DOHH2 (cell line): ENCODE results near the gene IPO5.
"Not testable (repeated sequence)": the region's sequence is repeated elsewhere in the genome, so short reads cannot be mapped to it uniquely, and the experiment has no call there.

Experiments
- H3F3A ChIP-seq: fragments of 200-600 bp; sonication (generic), shearing (Covaris generic); 2 replicates; pipeline ENCODE4 v1.6.0; 2016; ENCODE audit warnings: antibody characterized with exemption, mild to moderate bottlenecking; ENCODE audit not compliant: control insufficient read depth, insufficient read depth
- H3K27ac ChIP-seq: fragments of 200-600 bp; sonication (generic); 2 replicates; pipeline ENCODE4 v1.5.1; 2014; ENCODE audit warnings: low read depth, mild to moderate bottlenecking, low read length, moderate library complexity
- H3K27me3 ChIP-seq: fragments of 200-600 bp; sonication (generic); 2 replicates; pipeline ENCODE4 v1.6.1; 2014; ENCODE audit warnings: mild to moderate bottlenecking, low read length, mixed read lengths; ENCODE audit not compliant: control insufficient read depth
- H3K36me3 ChIP-seq: fragments of 200-600 bp; sonication (generic); 2 replicates; pipeline ENCODE4 v1.6.1; 2014; ENCODE audit warnings: mild to moderate bottlenecking, low read length, moderate library complexity, mixed read lengths; ENCODE audit not compliant: control insufficient read depth
- H3K4me1 ChIP-seq: fragments of 200-600 bp; sonication (generic); 2 replicates; pipeline ENCODE4 v1.6.1; 2014; ENCODE audit warnings: mild to moderate bottlenecking, low read length, mixed read lengths; ENCODE audit not compliant: control insufficient read depth
- H3K4me2 ChIP-seq: fragments of 200-600 bp; sonication (generic); 2 replicates; pipeline ENCODE4 v1.6.0; 2014; ENCODE audit warnings: mild to moderate bottlenecking, low read length, moderate library complexity
- H3K4me3 ChIP-seq: fragments of 200-600 bp; sonication (generic); 2 replicates; pipeline ENCODE4 v1.5.1; 2014; ENCODE audit warnings: mild to moderate bottlenecking, low read length, mixed read lengths
- H3K79me2 ChIP-seq: fragments of 200-600 bp; sonication (generic); 2 replicates; pipeline ENCODE4 v1.6.1; 2014; ENCODE audit warnings: mild to moderate bottlenecking, low read length, mixed read lengths; ENCODE audit not compliant: control insufficient read depth
- H3K9me2 ChIP-seq: fragments of 200-600 bp; sonication (generic); replicated peaks from 2 replicates; pipeline ENCODE4 v1.6.1; 2014; ENCODE audit warnings: mild to moderate bottlenecking, low read length, mixed read lengths; ENCODE audit not compliant: control insufficient read depth
- H3K9me3 ChIP-seq: fragments of 200-600 bp; sonication (generic); 2 replicates; pipeline ENCODE4 v1.6.1; 2014; ENCODE audit warnings: antibody characterized with exemption, low read length, mixed read lengths; ENCODE audit not compliant: control insufficient read depth, insufficient read depth
- H4K20me1 ChIP-seq: fragments of 200-600 bp; sonication (generic); 2 replicates; pipeline ENCODE4 v1.6.0; 2014; ENCODE audit warnings: low read depth, mild to moderate bottlenecking, antibody characterized with exemption, low read length, moderate library complexity; ENCODE audit not compliant: control insufficient read depth, insufficient read depth
- CTCF ChIP-seq: fragments of 200-600 bp; sonication (generic); IDR thresholded peaks from one replicate; pipeline ENCODE4 v1.5.1; 2014; ENCODE audit warnings: antibody characterized with exemption, mild to moderate bottlenecking, low read depth, low read length; ENCODE audit not compliant: poor library complexity, severe bottlenecking
- EZH2phosphoT487 ChIP-seq: fragments of 200-600 bp; sonication (generic); IDR thresholded peaks from 2 replicates; pipeline ENCODE4 v1.6.1; 2017; ENCODE audit warnings: borderline replicate concordance, mild to moderate bottlenecking, antibody characterized with exemption, low read length, moderate library complexity, mixed read lengths

The IPO5 gene

GRCh38 chr13:98039964-98040363 lies 86.5 kb downstream of the IPO5 start:
- H3K4me1 ChIP-seq, result peaks cover 6% of the 10 kb centered on the region; the same call in 1 of the 2 replicates
- no peak overlapping the region for H3K4me2 ChIP-seq
- no peaks in the 10 kb centered on the region for H3K27me3 ChIP-seq
- TF ChIP-seq EZH2phosphoT487 (no peak), CTCF (no peak)
- H3F3A ChIP-seq, result no peaks in the 10 kb centered on the region
- no peaks in the 10 kb centered on the region for H3K9me2 ChIP-seq
- H3K27ac ChIP-seq, result no peak overlapping the region
- no peaks in the 10 kb centered on the region for H3K36me3 ChIP-seq
- no peaks in the 10 kb centered on the region for H3K9me3 ChIP-seq
- no peak overlapping the region for H3K4me3 ChIP-seq
- H4K20me1 ChIP-seq, result no peaks in the 10 kb centered on the region
- H3K79me2 ChIP-seq, result no peaks in the 10 kb centered on the region

- no peak overlapping the region for H3K4me3 ChIP-seq
- H3K9me2 ChIP-seq, result no peaks in the 10 kb centered on the region
- no peaks in the 10 kb centered on the region for H3F3A ChIP-seq
- no peaks in the 10 kb centered on the region for H3K36me3 ChIP-seq
- H3K4me1 ChIP-seq, result peaks cover 6% of the 10 kb centered on the region; the same call in 1 of the 2 replicates
- TF ChIP-seq EZH2phosphoT487, result no peak
- TF ChIP-seq CTCF, result no peak
- H4K20me1 ChIP-seq, result no peaks in the 10 kb centered on the region
- no peaks in the 10 kb centered on the region for H3K79me2 ChIP-seq
- H3K9me3 ChIP-seq, result no peaks in the 10 kb centered on the region
- no peaks in the 10 kb centered on the region for H3K27me3 ChIP-seq
- H3K4me2 ChIP-seq, result no peak overlapping the region
- no peak overlapping the region for H3K27ac ChIP-seq
Observed at GRCh38 chr13:98041081-98041820, 87.8 kb downstream of the IPO5 start.

DNA sequence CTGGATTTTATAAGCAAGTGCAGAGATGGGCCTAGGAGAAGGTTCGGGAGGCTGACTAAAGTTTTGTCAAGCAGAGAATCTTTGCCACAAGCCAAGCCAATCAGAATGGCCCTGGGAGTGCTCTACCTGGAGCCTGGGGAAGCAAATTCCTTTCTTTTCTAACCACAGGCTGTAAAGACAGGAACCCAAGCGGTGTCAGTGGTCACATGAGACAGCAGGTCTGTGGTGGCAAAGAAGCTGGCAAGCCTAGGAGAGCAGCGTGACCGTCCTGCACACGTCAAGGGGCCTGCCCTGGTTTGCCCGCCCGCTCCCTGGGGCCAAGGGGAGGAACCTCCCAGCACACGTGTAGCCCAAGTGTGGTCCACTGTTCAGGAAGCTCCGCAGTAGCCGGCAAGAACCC lies 90.8 kb downstream of the IPO5 start:
- Histone ChIP-seq H4K20me1 (no peaks in the 10 kb centered on the region), H3K79me2 (no peaks in the 10 kb centered on the region), H3K4me3 (no peak overlapping the region), H3K4me2 (no peak overlapping the region), H3K9me2 (no peaks in the 10 kb centered on the region), H3K27me3 (no peaks in the 10 kb centered on the region), H3K27ac (no peak overlapping the region), H3K9me3 (no peaks in the 10 kb centered on the region), H3F3A (no peaks in the 10 kb centered on the region), H3K4me1 (peaks cover 6% of the 10 kb centered on the region; the same call in 1 of the 2 replicates), H3K36me3 (no peaks in the 10 kb centered on the region)
- TF ChIP-seq EZH2phosphoT487 (no peak), CTCF (no peak)

DNA sequence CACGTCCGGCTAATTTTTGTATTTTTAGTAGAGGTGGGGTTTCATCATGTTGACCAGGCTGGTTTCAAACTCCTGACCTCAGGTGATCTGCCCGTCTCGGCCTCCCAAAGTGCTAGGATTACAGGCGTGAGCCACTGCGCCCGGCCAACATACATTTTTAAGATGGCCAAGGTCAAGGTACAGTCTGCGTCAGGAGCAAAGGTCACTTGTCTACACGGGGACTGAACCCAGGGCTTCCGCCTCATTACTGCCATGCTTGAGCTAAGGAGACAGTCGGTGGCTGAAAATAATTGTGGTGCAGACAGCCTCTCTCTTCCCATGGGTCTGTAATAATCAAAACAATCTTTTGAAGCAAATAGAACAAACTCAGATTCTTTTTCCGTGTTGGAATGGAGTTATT lies 94.3 kb downstream of the IPO5 start:
- H3K36me3 ChIP-seq, H3K4me2 ChIP-seq, H3K9me2 ChIP-seq, H3K4me3 ChIP-seq, H3K27ac ChIP-seq, H3F3A ChIP-seq, H3K4me1 ChIP-seq, H4K20me1 ChIP-seq, H3K9me3 ChIP-seq, H3K27me3 ChIP-seq, H3K79me2 ChIP-seq: not testable (repeated sequence)
